ENCODE data around the gene EPGN.
"Not testable (repeated sequence)": the region's sequence is repeated elsewhere in the genome, so short reads cannot be mapped to it uniquely, and the experiment has no call there.

EPGN gene

GRCh38 chr4:74340421-74340820 is 32.2 kb downstream of the EPGN start:
- not testable (repeated sequence) for DNase-seq (ENCODE audit: low read depth)

GRCh38 chr4:74344031-74344430 is 35.8 kb downstream of the EPGN start:
- no peak for DNase-seq (ENCODE audit: low read depth)

GRCh38 chr4:74353858-74354257 is 45.6 kb downstream of the EPGN start:
- no peak for DNase-seq (ENCODE audit: low read depth)

- DNase-seq (ENCODE audit: low read depth) = no peak
These were observed 49.7 kb downstream of the EPGN start for GRCh38 chr4:74357965-74358364.

GRCh38 chr4:74361671-74362070 is 53.4 kb downstream of the EPGN start:
- DNase-seq (ENCODE audit: low read depth) = no peak

- no peak for DNase-seq (ENCODE audit: low read depth)
These were observed 54.1 kb downstream of the EPGN start for GRCh38 chr4:74362347-74362746.

- DNase-seq (ENCODE audit: low read depth) = no peak
These were observed 56.0 kb downstream of the EPGN start for GRCh38 chr4:74364256-74364651.

GRCh38 chr4:74364652-74365491 is 56.6 kb downstream of the EPGN start, which contains the start of gene EREG:
EREG (plus strand) TSS chr4:74365145; CDS start chr4:74365309, 164 bp downstream.
- DNase-seq (ENCODE audit: low read depth) = peak; percentile 8

- DNase-seq (ENCODE audit: low read depth) = no peak
These were observed 57.5 kb downstream of the EPGN start for GRCh38 chr4:74365761-74366160.
